ENCODE results near the gene C11orf54.
"Not testable (repeated sequence)": the region's sequence is repeated elsewhere in the genome, so short reads cannot be mapped to it uniquely, and the experiment has no call there.

Gene C11orf54

GRCh38 chr11:93734427-93735222, 6.8 kb upstream of the C11orf54 start:
- DNase-seq (ENCODE audit: low read depth in 1 of 2, low spot score in 1 of 2): no peak

DNA sequence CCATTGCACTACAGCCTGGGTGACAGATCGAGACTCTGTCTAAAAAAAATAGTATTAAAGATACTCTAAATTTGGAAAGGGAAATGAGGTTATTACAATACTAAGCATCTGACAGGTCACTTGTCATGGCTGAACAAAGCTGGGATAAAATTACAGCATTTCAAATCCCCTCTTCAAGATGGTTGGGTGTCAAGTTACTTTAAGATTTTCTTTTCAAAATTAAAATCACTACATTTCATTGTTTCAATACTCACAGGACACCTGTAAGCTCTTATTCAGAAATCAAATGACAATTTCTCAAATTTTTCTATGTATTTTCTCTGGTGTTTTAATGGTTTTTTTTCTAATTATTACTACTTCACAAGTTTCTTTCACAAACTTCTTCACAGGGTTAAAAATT, 5.8 kb upstream of the C11orf54 start:
- DNase-seq (ENCODE audit: low read depth in 1 of 2, low spot score in 1 of 2): no peak

GRCh38 chr11:93736129-93736528, 5.3 kb upstream of the C11orf54 start:
- DNase-seq (ENCODE audit: low read depth in 1 of 2, low spot score in 1 of 2): no peak

DNA sequence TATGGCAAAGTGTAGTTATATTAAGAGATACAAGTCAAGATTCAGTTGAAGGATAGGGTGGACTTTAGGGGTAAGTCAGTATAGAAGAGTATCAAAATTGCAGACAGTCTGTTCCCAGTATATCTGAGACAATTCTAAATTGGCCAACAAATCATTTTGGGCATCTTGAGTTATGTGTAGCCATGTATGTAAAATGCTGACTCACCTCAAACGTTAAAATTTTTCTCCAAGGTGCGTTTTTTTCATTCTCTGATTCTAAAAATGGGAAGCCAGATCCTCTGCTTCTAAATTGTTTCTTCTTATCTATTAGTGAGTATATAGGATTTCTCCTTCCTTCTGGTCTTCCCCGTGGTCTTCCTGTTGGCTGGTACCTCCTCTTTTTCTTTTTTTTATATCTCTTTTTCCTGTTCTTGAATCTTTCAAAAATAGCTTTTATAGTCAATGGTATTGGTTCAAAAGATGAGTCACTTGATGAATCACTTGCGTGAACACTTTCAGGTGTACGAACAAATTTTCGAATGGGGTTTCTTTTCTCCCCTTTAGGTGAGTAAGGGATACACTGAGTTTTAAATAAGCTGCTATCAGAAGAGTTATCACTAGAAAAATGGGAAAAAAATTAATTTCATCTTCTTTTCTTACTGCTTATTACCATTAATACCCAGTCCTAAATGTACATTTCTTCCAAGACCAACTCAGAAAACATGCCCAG, 3.4 kb upstream of the C11orf54 start:
- no peak for DNase-seq (ENCODE audit: low read depth in 1 of 2, low spot score in 1 of 2)

DNA sequence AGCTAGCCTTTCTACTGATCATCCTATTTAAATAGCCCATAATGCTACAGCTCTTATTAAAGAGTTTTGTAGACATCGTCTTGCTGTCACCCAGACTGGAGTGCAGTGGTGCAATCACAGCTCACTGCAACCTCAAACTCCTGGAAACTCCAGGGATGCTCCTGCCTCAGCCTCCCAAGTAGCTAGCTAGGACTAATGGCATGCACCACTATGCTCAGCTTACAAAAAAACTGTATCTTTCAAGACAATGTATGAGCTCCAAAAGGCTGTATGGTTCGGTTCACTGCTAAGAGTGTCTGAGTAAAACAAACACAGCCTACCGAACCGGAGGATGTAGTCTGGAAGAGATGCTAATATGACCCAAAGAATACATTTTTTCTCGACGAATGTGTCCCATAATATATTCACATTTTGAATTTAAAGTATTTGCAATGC, 2.8 kb upstream of the C11orf54 start:
- no peak for DNase-seq (ENCODE audit: low read depth in 1 of 2, low spot score in 1 of 2)

- DNase-seq (ENCODE audit: low read depth in 1 of 2, low spot score in 1 of 2): peak in 1 of 2 donors; percentile 10
These were observed 1.3 kb upstream of the C11orf54 start for GRCh38 chr11:93740031-93740729.

- DNase-seq (ENCODE audit: low read depth in 1 of 2, low spot score in 1 of 2): peak; percentile 29 to 45
These were observed 760 bp upstream of the C11orf54 start for GRCh38 chr11:93740730-93741093.

DNA sequence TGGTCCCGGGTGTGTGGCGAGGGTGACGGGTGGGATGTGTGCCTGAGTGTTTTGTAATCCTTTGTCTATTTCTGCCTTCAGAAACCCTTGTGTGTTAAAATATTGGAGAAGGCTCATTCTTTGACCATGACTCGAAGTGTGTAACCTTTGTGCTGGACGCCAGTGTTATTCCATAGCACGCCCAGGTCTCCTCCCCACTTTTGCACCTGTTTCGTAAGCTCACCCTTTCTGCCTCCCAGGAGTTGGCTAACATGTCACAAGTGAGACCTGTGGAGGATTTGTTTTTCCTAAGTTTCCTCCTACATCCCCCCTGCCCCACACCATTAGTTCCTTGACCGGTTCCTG, 382 bp downstream of the C11orf54 start:
- DNase-seq (ENCODE audit: low read depth in 1 of 2, low spot score in 1 of 2): no peak

GRCh38 chr11:93743291-93743690, 1.8 kb downstream of the C11orf54 start:
- no peak for DNase-seq (ENCODE audit: low read depth in 1 of 2, low spot score in 1 of 2)

- no peak for DNase-seq (ENCODE audit: low read depth in 1 of 2, low spot score in 1 of 2)
These were observed 3.2 kb downstream of the C11orf54 start for GRCh38 chr11:93744669-93745004.

DNA sequence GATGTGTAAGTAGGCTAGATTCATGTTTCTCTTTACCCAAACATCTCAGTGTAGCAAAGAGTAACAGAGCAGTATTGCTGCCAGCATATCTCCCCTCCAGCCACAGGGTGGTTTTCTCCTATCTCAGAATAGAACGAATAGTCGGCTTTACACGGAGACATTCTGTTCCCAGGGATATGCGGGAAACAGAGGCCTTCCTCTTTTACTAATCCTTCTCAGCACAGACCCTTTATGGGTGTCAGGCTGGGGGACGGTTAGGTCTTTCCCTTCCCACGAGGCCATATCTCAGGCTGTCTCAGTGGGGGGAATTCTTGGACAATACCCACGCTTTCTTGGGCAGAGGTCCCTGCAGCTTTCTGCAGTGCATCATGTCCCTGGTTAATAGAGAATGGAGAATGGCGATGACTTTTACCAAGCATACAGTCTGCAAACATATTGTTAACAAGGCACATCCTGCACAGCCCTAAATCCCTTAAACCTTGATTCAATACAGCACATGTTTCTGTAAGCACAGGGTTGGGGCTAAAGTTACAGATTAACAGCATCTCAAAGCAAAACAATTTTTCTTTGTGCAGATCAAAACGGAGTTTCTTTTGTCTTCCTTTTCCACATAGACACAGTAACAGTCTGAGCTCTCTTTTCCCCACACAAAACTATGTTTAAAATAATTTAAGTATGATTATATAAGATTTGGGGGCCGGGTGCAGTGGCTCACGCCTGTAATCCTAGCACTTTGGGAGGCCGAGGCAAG, 3.7 kb downstream of the C11orf54 start:
- DNase-seq (ENCODE audit: low read depth in 1 of 2, low spot score in 1 of 2): not testable (repeated sequence)

GRCh38 chr11:93746101-93746500, 4.6 kb downstream of the C11orf54 start:
- DNase-seq (ENCODE audit: low read depth in 1 of 2, low spot score in 1 of 2): no peak

GRCh38 chr11:93747122-93747521, 5.7 kb downstream of the C11orf54 start:
- DNase-seq (ENCODE audit: low read depth in 1 of 2, low spot score in 1 of 2): no peak

- no peak for DNase-seq (ENCODE audit: low read depth in 1 of 2, low spot score in 1 of 2)
These were observed 9.5 kb downstream of the C11orf54 start for GRCh38 chr11:93751001-93751400.

DNA sequence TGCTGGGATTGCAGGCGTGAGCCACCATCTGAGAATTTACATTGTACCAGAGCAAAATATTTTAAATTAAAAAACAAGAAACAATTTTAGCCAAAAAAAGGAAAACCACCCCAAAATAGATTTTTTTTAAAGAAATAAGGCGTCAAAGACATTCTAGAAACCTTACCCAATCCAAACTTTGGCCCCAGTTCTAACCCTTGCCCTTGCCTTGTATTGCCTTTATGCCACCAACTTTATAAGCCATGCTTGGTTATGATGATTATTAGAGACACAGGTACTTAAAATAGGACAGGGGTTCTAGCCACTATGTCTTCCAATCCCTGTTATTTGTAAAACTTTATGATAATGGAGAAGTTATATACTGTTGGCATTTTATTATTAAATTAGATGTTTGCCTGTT, 11.8 kb downstream of the C11orf54 start:
- DNase-seq (ENCODE audit: low read depth in 1 of 2, low spot score in 1 of 2): no peak

DNA sequence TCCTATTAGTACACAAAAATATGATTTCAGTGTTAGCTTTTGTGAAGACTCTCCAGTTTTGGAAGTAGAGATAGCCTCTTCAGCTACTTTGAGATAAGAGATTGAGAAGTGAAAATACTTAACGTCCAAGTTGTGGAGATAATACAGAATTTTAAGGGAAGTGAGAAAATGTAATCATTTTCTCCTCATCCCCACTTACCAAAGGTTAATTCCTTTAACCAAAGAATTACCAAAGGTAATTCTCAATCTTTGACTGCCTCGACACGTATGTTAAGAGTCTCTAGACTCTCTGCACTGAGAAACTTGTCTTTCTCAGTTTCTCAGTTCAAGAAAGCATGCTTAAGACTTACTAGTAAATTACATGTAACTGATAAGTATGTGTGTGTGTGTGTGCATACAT, 15.3 kb downstream of the C11orf54 start:
- DNase-seq (ENCODE audit: low read depth in 1 of 2, low spot score in 1 of 2): no peak

GRCh38 chr11:93757301-93757700, 15.8 kb downstream of the C11orf54 start:
- no peak for DNase-seq (ENCODE audit: low read depth in 1 of 2, low spot score in 1 of 2)

- no peak for DNase-seq (ENCODE audit: low read depth in 1 of 2, low spot score in 1 of 2)
These were observed 16.7 kb downstream of the C11orf54 start for GRCh38 chr11:93757924-93758865.

DNA sequence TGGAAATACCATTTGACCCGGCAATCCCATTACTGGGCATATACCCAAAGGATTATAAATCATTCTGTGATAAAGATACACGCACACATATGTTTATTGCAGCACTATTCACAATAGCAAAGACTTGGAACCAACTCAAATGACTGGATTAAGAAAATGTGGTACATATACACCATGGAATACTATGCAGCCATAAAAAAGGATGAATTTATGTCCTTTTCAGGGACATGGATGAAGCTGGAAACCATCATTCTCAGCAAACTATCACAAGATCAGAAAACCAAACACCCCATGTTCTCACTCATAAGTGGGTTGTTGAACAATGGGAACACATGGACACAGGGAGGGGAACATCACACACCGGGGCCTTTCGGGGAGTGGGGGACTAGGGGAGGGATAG, 17.7 kb downstream of the C11orf54 start:
- DNase-seq (ENCODE audit: low read depth in 1 of 2, low spot score in 1 of 2): not testable (repeated sequence)

GRCh38 chr11:93761910-93762309, 20.4 kb downstream of the C11orf54 start:
- DNase-seq (ENCODE audit: low read depth in 1 of 2, low spot score in 1 of 2): no peak

Measured in activated T-helper 1 cell treated with anti-CD3 and anti-CD28 coated beads, Interleukin-2, amount 50 U/mL, for 16 hours (primary cell).